C4-2B (cell line): ENCODE data around the gene FAF1.

ENCODE experiments used
- ZFX ChIP-seq: fragments of 450-650 bp; IDR thresholded peaks from 2 replicates; pipeline ENCODE4 v1.6.1; 2017
- TF ChIP-seq, protein P1 (sequence below): fragments of 450-650 bp; conservative IDR thresholded peaks from 2 replicates; pipeline ENCODE4 v1.5.1; 2017; ENCODE audit warnings: mild to moderate bottlenecking

GRCh38 chr1:50775740-50776139 lies 184.3 kb downstream of the FAF1 start:
- TF ChIP-seq, protein P1, sequence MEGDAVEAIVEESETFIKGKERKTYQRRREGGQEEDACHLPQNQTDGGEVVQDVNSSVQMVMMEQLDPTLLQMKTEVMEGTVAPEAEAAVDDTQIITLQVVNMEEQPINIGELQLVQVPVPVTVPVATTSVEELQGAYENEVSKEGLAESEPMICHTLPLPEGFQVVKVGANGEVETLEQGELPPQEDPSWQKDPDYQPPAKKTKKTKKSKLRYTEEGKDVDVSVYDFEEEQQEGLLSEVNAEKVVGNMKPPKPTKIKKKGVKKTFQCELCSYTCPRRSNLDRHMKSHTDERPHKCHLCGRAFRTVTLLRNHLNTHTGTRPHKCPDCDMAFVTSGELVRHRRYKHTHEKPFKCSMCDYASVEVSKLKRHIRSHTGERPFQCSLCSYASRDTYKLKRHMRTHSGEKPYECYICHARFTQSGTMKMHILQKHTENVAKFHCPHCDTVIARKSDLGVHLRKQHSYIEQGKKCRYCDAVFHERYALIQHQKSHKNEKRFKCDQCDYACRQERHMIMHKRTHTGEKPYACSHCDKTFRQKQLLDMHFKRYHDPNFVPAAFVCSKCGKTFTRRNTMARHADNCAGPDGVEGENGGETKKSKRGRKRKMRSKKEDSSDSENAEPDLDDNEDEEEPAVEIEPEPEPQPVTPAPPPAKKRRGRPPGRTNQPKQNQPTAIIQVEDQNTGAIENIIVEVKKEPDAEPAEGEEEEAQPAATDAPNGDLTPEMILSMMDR = no peak
- TF ChIP-seq ZFX = no peak
